Amniotic stem cell (primary cell): ENCODE results near the gene RAPGEF1.
"Not testable (repeated sequence)": the region's sequence is repeated elsewhere in the genome, so short reads cannot be mapped to it uniquely, and the experiment has no call there.

Experiments used
- DNase-seq: peaks from one replicate; lab custom pipeline; 2025; lab: John Stamatoyannopoulos, UW

RAPGEF1 gene

GRCh38 chr9:131739959-131740648 is at the start of gene RAPGEF1:
TSS of gene RAPGEF1 (minus strand) at chr9:131740076. CDS start at chr9:131739830, 246 bp downstream.
- DNase-seq, result no peak

GRCh38 chr9:131788851-131789250 is 49.0 kb upstream of the RAPGEF1 start:
- no peak for DNase-seq

GRCh38 chr9:131787838-131788237 is 48.0 kb upstream of the RAPGEF1 start:
- no peak for DNase-seq

GRCh38 chr9:131784748-131785501 is 45.0 kb upstream of the RAPGEF1 start:
- no peak for DNase-seq

- no peak for DNase-seq
Measured at GRCh38 chr9:131781069-131781468, 41.2 kb upstream of the RAPGEF1 start.

GRCh38 chr9:131776473-131776872 is 36.6 kb upstream of the RAPGEF1 start:
- no peak for DNase-seq

GRCh38 chr9:131776036-131776435 is 36.2 kb upstream of the RAPGEF1 start:
- DNase-seq, result no peak

GRCh38 chr9:131774636-131775035 is 34.8 kb upstream of the RAPGEF1 start:
- DNase-seq, result no peak

- peak; percentile 54 for DNase-seq
Measured at GRCh38 chr9:131773911-131774379, 34.1 kb upstream of the RAPGEF1 start.

GRCh38 chr9:131772940-131773339 is 33.1 kb upstream of the RAPGEF1 start:
- DNase-seq, result no peak

GRCh38 chr9:131771646-131772045 is 31.8 kb upstream of the RAPGEF1 start:
- DNase-seq, result no peak

- DNase-seq, result no peak
Measured at GRCh38 chr9:131769361-131769760, 29.5 kb upstream of the RAPGEF1 start.

GRCh38 chr9:131764568-131764967 is 24.7 kb upstream of the RAPGEF1 start:
- DNase-seq, result no peak

- DNase-seq, result no peak
Measured at GRCh38 chr9:131762356-131762932, 22.6 kb upstream of the RAPGEF1 start.

GRCh38 chr9:131759017-131759647 is 19.3 kb upstream of the RAPGEF1 start:
- no peak for DNase-seq

GRCh38 chr9:131757549-131757948 is 17.7 kb upstream of the RAPGEF1 start:
- no peak for DNase-seq

GRCh38 chr9:131755541-131756198 is 15.8 kb upstream of the RAPGEF1 start:
- peak; percentile 55 for DNase-seq

GRCh38 chr9:131754846-131755245 is 15.0 kb upstream of the RAPGEF1 start:
- DNase-seq, result no peak

- DNase-seq, result not testable (repeated sequence)
Measured at GRCh38 chr9:131753751-131754150, 13.9 kb upstream of the RAPGEF1 start.

- no peak for DNase-seq
Measured at GRCh38 chr9:131752231-131752884, 12.5 kb upstream of the RAPGEF1 start.

- no peak for DNase-seq
Measured at GRCh38 chr9:131748411-131748955, 8.6 kb upstream of the RAPGEF1 start.
